IMR-90 (cell line): ENCODE results near the gene TAPBP. TPM values are rescaled to one million over a fixed set of nuclear protein-coding genes. Genes with fewer than 3 reads are reported as not detected.

Source experiments
- ATAC-seq: fragments of 200-7000 bp; cut with Tn5 transposase; 2 replicates; pipeline ENCODE4 v1.9.1; 2020; ENCODE audit warnings: low read depth, mild to moderate bottlenecking, moderate library complexity
- BruUV-seq: library from RNA; stranded (reverse); fragments of 400-500 nt; replicated peaks from 2 replicates; lab custom pipeline; 2021; lab: Mats Ljungman, UMichigan
- CTCF ChIA-PET: fragments of 300-600 bp; formaldehyde crosslinking; extraction: SDS; loops from one replicate; lab custom pipeline; 2021; ENCODE audit warnings: antibody characterized with exemption; lab: Yijun Ruan, JAX
- POLR2A ChIA-PET: fragments of 300-600 bp; sonication (Branson Sonifier 250); formaldehyde crosslinking; loops from one replicate; lab custom pipeline; 2022; ENCODE audit warnings: antibody characterized with exemption; ENCODE audit not compliant: unreplicated experiment; lab: Charles Lee
- DNase-seq: peaks from one replicate; pipeline ENCODE4 v3.0.0; 2013
- H2AFZ ChIP-seq: replicated peaks from 2 replicates; pipeline ENCODE3; 2013; ENCODE audit warnings: low read length, mild to moderate bottlenecking; ENCODE audit not compliant: poor library complexity
- H2AK5ac ChIP-seq: 2 replicates; pipeline ENCODE4 v1.6.1; 2013; ENCODE audit warnings: low read depth, low read length, inconsistent platforms
- H2AK9ac ChIP-seq: replicated peaks from 2 replicates; pipeline ENCODE3; 2013; ENCODE audit warnings: mild to moderate bottlenecking, low read depth, low read length, moderate library complexity; ENCODE audit not compliant: poor library complexity
- H2BK120ac ChIP-seq: 2 replicates; pipeline ENCODE4 v1.6.1; 2013; ENCODE audit warnings: low read depth, low read length, inconsistent platforms
- H2BK15ac ChIP-seq: 3 replicates; pipeline ENCODE4 v1.6.1; 2013; ENCODE audit warnings: low read depth, low read length, inconsistent platforms
- H2BK20ac ChIP-seq: 2 replicates; pipeline ENCODE4 v1.6.1; 2013; ENCODE audit warnings: low read depth, mild to moderate bottlenecking, inconsistent platforms, low read length, moderate library complexity
- H2BK5ac ChIP-seq: 2 replicates; pipeline ENCODE4 v1.6.1; 2013; ENCODE audit warnings: mild to moderate bottlenecking, low read depth, low read length, inconsistent platforms; ENCODE audit not compliant: poor library complexity, severe bottlenecking
- H3K14ac ChIP-seq: replicated peaks from 2 replicates; pipeline ENCODE4 v1.6.1; 2013; ENCODE audit warnings: low read depth, low read length, inconsistent platforms
- H3K18ac ChIP-seq: 2 replicates; pipeline ENCODE4 v1.6.1; 2013; ENCODE audit warnings: low read depth, low read length, control low read depth
- H3K23ac ChIP-seq: 2 replicates; pipeline ENCODE4 v1.6.1; 2013; ENCODE audit warnings: low read depth, low read length, inconsistent platforms
- H3K27ac ChIP-seq: 2 replicates; pipeline ENCODE4 v1.5.1; 2013; ENCODE audit warnings: mild to moderate bottlenecking, control low read depth, low read length; ENCODE audit not compliant: insufficient read depth
- H3K27me3 ChIP-seq: 2 replicates; pipeline ENCODE4 v1.6.1; 2013; ENCODE audit warnings: low read length; ENCODE audit not compliant: control insufficient read depth, insufficient read depth
- H3K36me3 ChIP-seq: 2 replicates; pipeline ENCODE4 v1.6.1; 2013; ENCODE audit warnings: low read length, mixed read lengths; ENCODE audit not compliant: control insufficient read depth, insufficient read depth
- H3K4ac ChIP-seq: 2 replicates; pipeline ENCODE4 v1.6.1; 2013; ENCODE audit warnings: low read depth, low read length, inconsistent platforms
- H3K4me1 ChIP-seq: 2 replicates; pipeline ENCODE4 v1.6.1; 2013; ENCODE audit warnings: low read length, mixed read lengths; ENCODE audit not compliant: control insufficient read depth, insufficient read depth
- H3K4me2 ChIP-seq: 2 replicates; pipeline ENCODE4 v1.6.1; 2013; ENCODE audit warnings: low read depth, mild to moderate bottlenecking, control low read depth, low read length, moderate library complexity
- H3K4me3 ChIP-seq: 2 replicates; pipeline ENCODE4 v1.5.1; 2013; ENCODE audit warnings: low read depth, mild to moderate bottlenecking, control low read depth, low read length, moderate library complexity; ENCODE audit not compliant: insufficient read depth
- H3K56ac ChIP-seq: 2 replicates; pipeline ENCODE4 v1.6.1; 2013; ENCODE audit warnings: low read length, inconsistent platforms; ENCODE audit not compliant: insufficient read depth; ENCODE audit errors: extremely low read depth
- H3K79me1 ChIP-seq, 2 experiments: 2 replicates each; pipeline ENCODE4 v1.6.1; 2013; ENCODE audit warnings: low read length in 2 of 2, inconsistent platforms in 1 of 2, low read depth in 1 of 2
- H3K9ac ChIP-seq: 2 replicates; pipeline ENCODE4 v1.6.1; 2013; ENCODE audit warnings: low read depth, low read length, control low read depth
- H3K9me1 ChIP-seq: 2 replicates; pipeline ENCODE4 v1.6.1; 2013; ENCODE audit warnings: low read length, inconsistent platforms; ENCODE audit not compliant: insufficient read depth
- H3K9me3 ChIP-seq: 2 replicates; pipeline ENCODE4 v1.6.1; 2013; ENCODE audit warnings: low read length; ENCODE audit not compliant: control insufficient read depth, insufficient read depth
- H4K20me1 ChIP-seq: 2 replicates; pipeline ENCODE4 v1.6.1; 2013; ENCODE audit warnings: low read length, inconsistent platforms; ENCODE audit not compliant: insufficient read depth
- H4K5ac ChIP-seq: 2 replicates; pipeline ENCODE4 v1.6.1; 2013; ENCODE audit warnings: mild to moderate bottlenecking, low read depth, low read length, control low read depth
- H4K8ac ChIP-seq, 2 experiments: 2 replicates each; pipeline ENCODE4 v1.6.1; 2013; ENCODE audit warnings: low read depth in 2 of 2, low read length in 2 of 2, control low read depth in 1 of 2, inconsistent platforms in 1 of 2
- H4K91ac ChIP-seq: 2 replicates; pipeline ENCODE4 v1.6.1; 2013; ENCODE audit warnings: low read depth, low read length, inconsistent platforms; ENCODE audit not compliant: insufficient read depth
- BHLHE40 ChIP-seq: fragments of 150-350 bp; IDR thresholded peaks from 2 replicates; pipeline ENCODE4 v1.6.1; 2016; ENCODE audit warnings: mild to moderate bottlenecking, low read depth, low read length
- CEBPB ChIP-seq: IDR thresholded peaks from 2 replicates; pipeline ENCODE4 v1.6.1; 2012; ENCODE audit warnings: low read depth, low read length, improper control_type of control experiment
- CHD1 ChIP-seq: IDR thresholded peaks from 2 replicates; pipeline ENCODE4 v1.6.1; 2012; ENCODE audit warnings: low read depth, low read length, improper control_type of control experiment
- FOS ChIP-seq: fragments of 150-350 bp; IDR thresholded peaks from 2 replicates; pipeline ENCODE4 v1.6.1; 2016; ENCODE audit warnings: low read depth, low read length
- MAFK ChIP-seq: IDR thresholded peaks from 2 replicates; pipeline ENCODE4 v1.6.1; 2012; ENCODE audit warnings: low read depth, low read length, improper control_type of control experiment
- MAZ ChIP-seq: IDR thresholded peaks from 2 replicates; pipeline ENCODE4 v1.6.1; 2012; ENCODE audit warnings: low read depth, mild to moderate bottlenecking, low read length, improper control_type of control experiment, moderate library complexity, borderline replicate concordance
- MXI1 ChIP-seq: IDR thresholded peaks from 2 replicates; pipeline ENCODE4 v1.6.1; 2012; ENCODE audit warnings: low read depth, mild to moderate bottlenecking, low read length, moderate library complexity, borderline replicate concordance
- NFE2L2 ChIP-seq: fragments of 150-350 bp; IDR thresholded peaks from 2 replicates; pipeline ENCODE4 v1.6.1; 2016; ENCODE audit warnings: low read depth, mild to moderate bottlenecking, low read length
- POLR2A ChIP-seq: IDR thresholded peaks from 2 replicates; pipeline ENCODE4 v1.6.1; 2012; ENCODE audit warnings: mild to moderate bottlenecking, low read depth, low read length
- RAD21 ChIP-seq: IDR thresholded peaks from 2 replicates; pipeline ENCODE4 v1.6.1; 2012; ENCODE audit warnings: low read length, improper control_type of control experiment
- RCOR1 ChIP-seq: IDR thresholded peaks from 2 replicates; pipeline ENCODE4 v1.6.1; 2012; ENCODE audit warnings: mild to moderate bottlenecking, low read length, improper control_type of control experiment; ENCODE audit not compliant: insufficient replicate concordance
- RFX5 ChIP-seq: IDR thresholded peaks from 2 replicates; pipeline ENCODE4 v1.8.0; 2012; ENCODE audit warnings: low read depth, mild to moderate bottlenecking, low read length, moderate library complexity
- SMC3 ChIP-seq: fragments of 150-350 bp; IDR thresholded peaks from 2 replicates; pipeline ENCODE4 v1.6.1; 2016; ENCODE audit warnings: low read depth, mild to moderate bottlenecking, antibody characterized with exemption, low read length, moderate library complexity
- WGBS, 2 experiments: methylation state at CpG; one replicate each; pipeline versions ENCODE4 v1.1.5 to v1.1.7; 2013; ENCODE audit warnings: missing lambda C conversion rate in 2 of 2; ENCODE audit not compliant: insufficient read length in 1 of 2; ENCODE audit errors: extremely low coverage in 2 of 2; 5-methylcytosine and 5-hydroxymethylcytosine counted together
- dilution Hi-C: fragments of 300-500 bp; cut with HindIII; formaldehyde crosslinking; loops from one replicate; pipeline ENCODE4 v1.14.3; 2018; ENCODE audit warnings: low sequenced_read_pairs; ENCODE audit not compliant: unreplicated experiment
- in situ Hi-C: fragments of 300-500 bp; cut with MboI; formaldehyde crosslinking; loops from 3 replicates; pipeline ENCODE4 v1.14.3; 2019; ENCODE audit warnings: low sequenced_read_pairs, inconsistent platforms, mixed read lengths
- intact Hi-C: fragments of 100-400 bp; cut with micrococcal nuclease; formaldehyde crosslinking; loops from 2 replicates; pipeline ENCODE4 v1.10.0; 2022
- polyA plus RNA-seq, 3 experiments: library from polyadenylated mRNA; depleted of rRNA; stranded (reverse); fragments of >200 nt; gene quantifications; 2 replicates each; pipeline ENCODE4 v1.2.3, GENCODE V29; 2012; ENCODE audit warnings: low replicate concordance in 1 of 3
- total RNA-seq: library from RNA; depleted of rRNA; stranded (reverse); fragments of >200 nt; gene quantifications from 2 replicates; pipeline ENCODE4 v1.2.3, GENCODE V29; 2012
- TF ChIP-seq, protein P1 (sequence below): fragments of 150-350 bp; IDR thresholded peaks from 2 replicates; pipeline ENCODE4 v1.6.1; 2016; ENCODE audit warnings: low read depth, mild to moderate bottlenecking, low read length, moderate library complexity, borderline replicate concordance
- TF ChIP-seq, protein P2 (sequence below): fragments of 150-350 bp; IDR thresholded peaks from 2 replicates; pipeline ENCODE4 v1.6.1; 2017; ENCODE audit warnings: mild to moderate bottlenecking, antibody characterized with exemption, low read length, low read depth
- TF ChIP-seq, protein P3 (sequence below): conservative IDR thresholded peaks from 2 replicates; pipeline ENCODE4 v1.5.1; 2012; ENCODE audit warnings: mild to moderate bottlenecking, low read depth, low read length, improper control_type of control experiment

The TAPBP gene
- total and polyA plus RNA-seq, 2 of the 4 experiments (the other 2 are of a cell fraction) = 13.1 to 63.3 TPM

DNA sequence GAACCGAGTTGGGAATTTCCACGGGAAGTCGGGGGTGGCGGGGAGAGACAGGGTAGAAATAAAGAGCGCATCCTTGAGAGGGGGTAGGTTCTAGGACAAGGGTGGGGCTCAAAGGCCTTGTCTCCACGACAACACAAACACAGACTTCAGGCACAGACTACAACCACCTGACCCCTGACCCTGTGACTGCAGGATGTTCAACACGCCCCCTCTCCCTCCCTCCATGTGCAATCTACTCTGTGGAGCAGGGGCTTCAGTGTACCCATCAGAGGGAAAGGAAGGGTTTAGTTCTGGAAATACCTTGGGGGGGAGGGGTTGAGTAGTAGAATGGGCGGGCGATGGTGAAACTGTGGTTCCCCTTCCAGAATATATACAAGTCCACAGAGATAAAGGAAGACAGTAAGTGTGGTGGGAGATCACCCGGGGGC lies 651 bp upstream of the TAPBP start:
- Histone ChIP-seq H3K9ac (peak overlapping the region; percentile 96), H3K56ac (peak overlapping the region; percentile 94), H3K79me1 (peaks cover 29 to 80% of the 10 kb centered on the region in 2 experiments; a peak in 3 of 4 replicates), H3K27ac (peak overlapping the region; percentile 97), H2BK15ac (peak overlapping the region; percentile 53; the same call in 2 of the 3 replicates), H2BK5ac (peak overlapping the region; percentile 95), H4K8ac (peak overlapping the region; percentile 79 to 96), H2BK20ac (peak overlapping the region; percentile 68), H4K91ac (peak overlapping the region; percentile 92), H3K4ac (peak overlapping the region; percentile 98), H2AK9ac (peak overlapping the region; percentile 99), H3K14ac (peak overlapping the region; percentile 93), H3K4me2 (peak overlapping the region; percentile 78), H2AK5ac (peak overlapping the region; percentile 98), H4K20me1 (peaks cover 17% of the 10 kb centered on the region), H3K9me1 (peaks cover 12% of the 10 kb centered on the region), H4K5ac (peak overlapping the region; percentile 36), H3K23ac (peak overlapping the region; percentile 94), H2AFZ (peak overlapping the region; percentile 96), H3K27me3 (no peaks in the 10 kb centered on the region), H3K18ac (peak overlapping the region; percentile 15), H3K36me3 (peaks cover 13% of the 10 kb centered on the region), H3K4me1 (peaks cover 20% of the 10 kb centered on the region), H2BK120ac (peak overlapping the region; percentile 86), H3K9me3 (no peaks in the 10 kb centered on the region), H3K4me3 (peak overlapping the region; percentile 64)
- ATAC-seq (peak; percentile 4), DNase-seq (peak; percentile 86)
- dilution Hi-C loops (no loop called here), intact Hi-C loops (loop anchor here (5.0 kb wide), 1 partner anchor 103 kb away; the partner anchor contains the start of gene CUTA), in situ Hi-C loops (no loop called here)
- ChIA-PET POLR2A (no interaction called here), CTCF (no interaction called here)
- no CpG with 5 or more reads among the region's 10 CpGs for WGBS, 2 experiments
- TF ChIP-seq, protein P1, sequence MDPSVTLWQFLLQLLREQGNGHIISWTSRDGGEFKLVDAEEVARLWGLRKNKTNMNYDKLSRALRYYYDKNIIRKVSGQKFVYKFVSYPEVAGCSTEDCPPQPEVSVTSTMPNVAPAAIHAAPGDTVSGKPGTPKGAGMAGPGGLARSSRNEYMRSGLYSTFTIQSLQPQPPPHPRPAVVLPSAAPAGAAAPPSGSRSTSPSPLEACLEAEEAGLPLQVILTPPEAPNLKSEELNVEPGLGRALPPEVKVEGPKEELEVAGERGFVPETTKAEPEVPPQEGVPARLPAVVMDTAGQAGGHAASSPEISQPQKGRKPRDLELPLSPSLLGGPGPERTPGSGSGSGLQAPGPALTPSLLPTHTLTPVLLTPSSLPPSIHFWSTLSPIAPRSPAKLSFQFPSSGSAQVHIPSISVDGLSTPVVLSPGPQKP = no peak
- TF ChIP-seq RFX5 = no peak
- peak; percentile 26; the same call in 1 of the 2 replicates for TF ChIP-seq MAZ
- TF ChIP-seq POLR2A = no peak
- TF ChIP-seq SMC3 = no peak
- no peak for TF ChIP-seq MXI1
- TF ChIP-seq BHLHE40 = no peak
- no peak for TF ChIP-seq MAFK
- no peak for TF ChIP-seq CEBPB
- TF ChIP-seq, protein P2, sequence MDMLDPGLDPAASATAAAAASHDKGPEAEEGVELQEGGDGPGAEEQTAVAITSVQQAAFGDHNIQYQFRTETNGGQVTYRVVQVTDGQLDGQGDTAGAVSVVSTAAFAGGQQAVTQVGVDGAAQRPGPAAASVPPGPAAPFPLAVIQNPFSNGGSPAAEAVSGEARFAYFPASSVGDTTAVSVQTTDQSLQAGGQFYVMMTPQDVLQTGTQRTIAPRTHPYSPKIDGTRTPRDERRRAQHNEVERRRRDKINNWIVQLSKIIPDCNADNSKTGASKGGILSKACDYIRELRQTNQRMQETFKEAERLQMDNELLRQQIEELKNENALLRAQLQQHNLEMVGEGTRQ = 0 out of 2 replicates have a peak, but pooled peaks have one; percentile 26
- no peak for TF ChIP-seq FOS
- no peak for TF ChIP-seq RAD21
- no peak for TF ChIP-seq CHD1
- TF ChIP-seq, protein P3, sequence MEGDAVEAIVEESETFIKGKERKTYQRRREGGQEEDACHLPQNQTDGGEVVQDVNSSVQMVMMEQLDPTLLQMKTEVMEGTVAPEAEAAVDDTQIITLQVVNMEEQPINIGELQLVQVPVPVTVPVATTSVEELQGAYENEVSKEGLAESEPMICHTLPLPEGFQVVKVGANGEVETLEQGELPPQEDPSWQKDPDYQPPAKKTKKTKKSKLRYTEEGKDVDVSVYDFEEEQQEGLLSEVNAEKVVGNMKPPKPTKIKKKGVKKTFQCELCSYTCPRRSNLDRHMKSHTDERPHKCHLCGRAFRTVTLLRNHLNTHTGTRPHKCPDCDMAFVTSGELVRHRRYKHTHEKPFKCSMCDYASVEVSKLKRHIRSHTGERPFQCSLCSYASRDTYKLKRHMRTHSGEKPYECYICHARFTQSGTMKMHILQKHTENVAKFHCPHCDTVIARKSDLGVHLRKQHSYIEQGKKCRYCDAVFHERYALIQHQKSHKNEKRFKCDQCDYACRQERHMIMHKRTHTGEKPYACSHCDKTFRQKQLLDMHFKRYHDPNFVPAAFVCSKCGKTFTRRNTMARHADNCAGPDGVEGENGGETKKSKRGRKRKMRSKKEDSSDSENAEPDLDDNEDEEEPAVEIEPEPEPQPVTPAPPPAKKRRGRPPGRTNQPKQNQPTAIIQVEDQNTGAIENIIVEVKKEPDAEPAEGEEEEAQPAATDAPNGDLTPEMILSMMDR = no peak
- no peak for TF ChIP-seq RCOR1
- TF ChIP-seq NFE2L2 = no peak
- BruUV-seq = no TSS peak
